Pancreas (tissue), 10 donors: ENCODE measurements around the gene ARL15. TPM values are rescaled to one million over a fixed set of nuclear protein-coding genes. Genes with fewer than 3 reads are reported as not detected.

Source experiments
- ATAC-seq, 4 donors: fragments of 200-7000 bp; cut with Tn5 transposase; one replicate each; pipeline versions ENCODE4 v1.8.0 to v1.9.1; 2020; ENCODE audit warnings: mild to moderate bottlenecking in 4 of 4, moderate library complexity in 4 of 4
- DNase-seq, 6 donors: peaks; one replicate each; pipeline ENCODE4 v3.0.0-alpha.2; 2020
- FAIRE-seq: peaks from 2 replicates; lab custom pipeline; 2012; peaks lifted over from hg19 to GRCh38; lab: Jason Lieb, UNC
- H3K27ac ChIP-seq, 4 donors: fragments of 200-600 bp; sonication (generic); 1 replicate in 3 of 4; 2 replicates in 1 of 4; pipeline versions ENCODE4 v1.5.0 to v1.8.0; 2020
- H3K27me3 ChIP-seq, 4 donors: fragments of 200-600 bp; one replicate each; pipeline ENCODE4 v1.8.0; 2021
- H3K36me3 ChIP-seq, 3 donors: fragments of 200-600 bp; sonication (generic) in 1 of 3; one replicate each; pipeline versions ENCODE4 v1.5.0 to v1.8.0; 2020 to 2021
- H3K4me1 ChIP-seq, 3 donors: fragments of 200-600 bp; one replicate each; pipeline ENCODE4 v1.8.0; 2021
- H3K4me3 ChIP-seq, 4 donors: fragments of 200-600 bp; sonication (generic) in 2 of 4; one replicate each; pipeline versions ENCODE4 v1.5.0 to v1.8.0; 2020 to 2021
- H3K9me3 ChIP-seq, 4 donors: fragments of 200-600 bp; one replicate each; pipeline ENCODE4 v1.8.0; 2021
- WGBS, 2 donors: extraction: QIAGEN DNeasy Blood & Tissue Kit; methylation state at CpG; one replicate each; pipeline ENCODE4 v1.1.7; 2013; 5-methylcytosine and 5-hydroxymethylcytosine counted together
- intact Hi-C, 3 donors: fragments of 100-400 bp; cut with DNase I; formaldehyde crosslinking; loops; one replicate each; pipeline versions ENCODE4 v1.11.1 to v1.14.2; 2022
- polyA plus RNA-seq, 2 donors: library from polyadenylated mRNA; stranded (reverse); fragments of 200-250 nt; gene quantifications; one replicate each; pipeline ENCODE4 v1.2.3, GENCODE V29; 2013
- total RNA-seq, 6 donors: library from RNA; stranded (reverse); fragmentation: NEBNext Ultra II Directional in 4 of 6; extraction: Animal tissue kit (Norgen Biotek cat#: 25700) in 4 of 6; gene quantifications; one replicate each; pipeline versions ENCODE4 v1.2.1 to v1.2.4, GENCODE V29; 2021 to 2023
- TF ChIP-seq, protein P1 (sequence below), 4 donors: fragments of 200-600 bp; sonication (generic) in 3 of 4; IDR thresholded peaks; one replicate each; pipeline versions ENCODE4 v1.5.0 to v1.8.0; 2021; ENCODE audit warnings: antibody characterized with exemption in 4 of 4
- donor health status: healthy with polysubstance abuse.
- donor health status: DM: no; HTN: no; CAD: no; lungs with moderate emphysema.
- donor health status: DM: no; HTN: no; CAD: no.
- donor health status: control.
- donor health status: control.
- donor health status: Bipolar disorder and iron deficiency.
- donor health status: DM: yes; HTN: yes; CAD: no.
- donor health status: DM: no; HTN: no; CAD: no.
- donor health status: DM: no; HTN: no; CAD: no.
- donor health status: DM: yes; HTN: yes; CAD: no.

ARL15 gene
- total and polyA plus RNA-seq, 8 donors = 3.9 to 14.0 (median 6.7) TPM

DNA sequence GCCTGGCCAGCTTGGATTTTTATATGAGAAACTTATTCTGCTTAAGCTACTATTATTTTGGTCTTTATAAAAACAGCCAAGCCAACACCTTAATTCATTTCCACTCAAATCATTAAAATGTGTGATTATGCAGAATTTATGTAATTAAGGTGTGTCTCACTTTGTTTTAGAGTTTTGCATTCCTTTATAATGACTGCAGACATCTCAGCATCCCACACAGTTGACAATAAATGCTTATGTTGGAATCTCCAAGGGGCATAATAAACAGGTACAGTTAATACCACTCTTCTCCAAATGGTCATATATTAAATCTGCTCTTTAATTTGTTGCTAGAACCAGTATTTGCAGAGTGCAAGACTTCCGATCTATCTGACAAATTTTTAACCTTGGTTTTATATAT, 34.3 kb downstream of the ARL15 start:
- intact Hi-C loops = no loop called here

DNA sequence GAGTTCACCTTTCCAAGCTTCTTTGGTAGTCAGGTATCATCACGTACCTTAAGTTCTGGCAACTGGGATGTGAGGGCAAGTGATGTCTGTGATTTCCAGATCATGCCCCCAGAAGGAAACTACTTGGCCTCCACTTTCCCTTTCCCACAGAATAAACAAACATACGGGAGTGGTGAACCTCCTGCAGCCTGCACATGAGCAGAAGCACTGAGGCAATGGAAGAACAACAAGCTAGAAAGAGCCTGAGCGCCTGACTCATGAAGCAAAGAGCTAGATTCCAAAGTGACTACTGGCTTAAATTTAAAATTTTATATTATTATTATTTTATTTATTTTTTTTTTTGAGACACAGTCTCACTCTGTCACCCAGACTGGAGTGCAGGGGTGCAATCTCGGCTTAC, 35.0 kb downstream of the ARL15 start:
- intact Hi-C loops = no loop called here
- H3K36me3 ChIP-seq = no peaks in the 10 kb centered on the region
- H3K9me3 ChIP-seq = no peaks in the 10 kb centered on the region
- DNase-seq (no peak), FAIRE-seq (no peak), ATAC-seq (no peak)
- WGBS, 2 donors = 91 to 99% methylated on average over 4 of the region's 4 CpGs
- TF ChIP-seq, protein P1, sequence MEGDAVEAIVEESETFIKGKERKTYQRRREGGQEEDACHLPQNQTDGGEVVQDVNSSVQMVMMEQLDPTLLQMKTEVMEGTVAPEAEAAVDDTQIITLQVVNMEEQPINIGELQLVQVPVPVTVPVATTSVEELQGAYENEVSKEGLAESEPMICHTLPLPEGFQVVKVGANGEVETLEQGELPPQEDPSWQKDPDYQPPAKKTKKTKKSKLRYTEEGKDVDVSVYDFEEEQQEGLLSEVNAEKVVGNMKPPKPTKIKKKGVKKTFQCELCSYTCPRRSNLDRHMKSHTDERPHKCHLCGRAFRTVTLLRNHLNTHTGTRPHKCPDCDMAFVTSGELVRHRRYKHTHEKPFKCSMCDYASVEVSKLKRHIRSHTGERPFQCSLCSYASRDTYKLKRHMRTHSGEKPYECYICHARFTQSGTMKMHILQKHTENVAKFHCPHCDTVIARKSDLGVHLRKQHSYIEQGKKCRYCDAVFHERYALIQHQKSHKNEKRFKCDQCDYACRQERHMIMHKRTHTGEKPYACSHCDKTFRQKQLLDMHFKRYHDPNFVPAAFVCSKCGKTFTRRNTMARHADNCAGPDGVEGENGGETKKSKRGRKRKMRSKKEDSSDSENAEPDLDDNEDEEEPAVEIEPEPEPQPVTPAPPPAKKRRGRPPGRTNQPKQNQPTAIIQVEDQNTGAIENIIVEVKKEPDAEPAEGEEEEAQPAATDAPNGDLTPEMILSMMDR (IDR thresholded peaks at IDR 0.05) = no peak
- H3K4me1 ChIP-seq = peaks cover 0 to 5% (median 0%) of the 10 kb centered on the region in 3 donors
- H3K27ac ChIP-seq = no peak overlapping the region
- H3K4me3 ChIP-seq = no peak overlapping the region
- no peaks in the 10 kb centered on the region for H3K27me3 ChIP-seq

More for the DNA sequence above, 34.3 kb downstream of the ARL15 start:
- H3K4me3 ChIP-seq = no peak overlapping the region
- TF ChIP-seq, protein P1 (IDR thresholded peaks at IDR 0.05) = no peak
- WGBS, 2 donors = 87 to 97% methylated on average over 1 of the region's 1 CpG
- ATAC-seq = no peak
- no peak for FAIRE-seq
- no peaks in the 10 kb centered on the region for H3K36me3 ChIP-seq
- no peak for DNase-seq
- no peaks in the 10 kb centered on the region for H3K9me3 ChIP-seq
- no peaks in the 10 kb centered on the region for H3K27me3 ChIP-seq
- peaks cover 0 to 5% (median 0%) of the 10 kb centered on the region in 3 donors for H3K4me1 ChIP-seq
- H3K27ac ChIP-seq = no peak overlapping the region

DNA sequence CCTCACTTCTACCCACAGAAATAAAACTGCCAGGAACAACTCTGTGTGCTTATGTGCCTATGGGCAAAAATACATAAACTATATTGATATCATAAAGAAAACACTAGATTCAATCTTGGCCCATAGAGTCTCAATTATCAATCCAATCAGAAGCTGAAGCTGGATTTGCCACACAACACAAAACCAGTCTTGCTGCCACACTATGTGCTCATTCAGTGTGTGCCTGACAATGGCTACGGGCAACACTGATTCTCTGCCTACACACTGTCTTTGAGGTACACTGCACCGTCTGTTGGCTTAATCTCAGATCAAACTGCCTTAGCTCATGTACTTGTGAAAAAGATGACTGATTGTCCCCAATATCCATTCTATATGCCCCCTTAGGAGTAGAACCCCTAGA, 35.4 kb downstream of the ARL15 start:
- H3K4me1 ChIP-seq = peaks cover 0 to 5% (median 0%) of the 10 kb centered on the region in 3 donors
- no peak overlapping the region for H3K27ac ChIP-seq
- ATAC-seq (no peak), FAIRE-seq (no peak), DNase-seq (no peak)
- H3K9me3 ChIP-seq = no peaks in the 10 kb centered on the region
- H3K4me3 ChIP-seq = no peak overlapping the region
- 96 to 97% methylated on average over 2 of the region's 2 CpGs for WGBS, 2 donors
- H3K27me3 ChIP-seq = no peaks in the 10 kb centered on the region
- TF ChIP-seq, protein P1 (IDR thresholded peaks at IDR 0.05) = no peak
- H3K36me3 ChIP-seq = no peaks in the 10 kb centered on the region
- intact Hi-C loops = no loop called here

DNA sequence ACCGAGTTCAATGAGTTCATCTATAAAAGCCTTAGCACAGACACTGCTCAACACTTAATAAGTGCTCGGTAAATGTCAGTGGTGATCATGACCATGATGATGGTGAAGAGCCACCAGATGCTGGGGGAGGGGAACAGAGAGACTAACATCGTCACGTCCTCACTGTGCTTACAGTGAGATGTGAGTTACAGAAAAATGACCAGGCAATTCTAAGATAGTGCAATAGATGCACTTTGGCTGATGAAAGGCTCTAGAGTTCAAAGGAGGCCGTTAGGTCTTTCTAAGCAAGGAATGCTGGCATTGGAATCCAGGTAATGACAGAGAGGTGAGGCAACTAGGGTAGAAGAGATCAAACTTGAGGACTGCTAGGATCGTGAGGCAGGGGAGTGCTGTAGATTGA, 36.7 kb downstream of the ARL15 start:
- FAIRE-seq (no peak), ATAC-seq (no peak), DNase-seq (no peak)
- no peaks in the 10 kb centered on the region for H3K27me3 ChIP-seq
- H3K4me1 ChIP-seq = peaks cover 0 to 5% (median 0%) of the 10 kb centered on the region in 3 donors
- H3K36me3 ChIP-seq = no peaks in the 10 kb centered on the region
- no peaks in the 10 kb centered on the region for H3K9me3 ChIP-seq
- TF ChIP-seq, protein P1 (IDR thresholded peaks at IDR 0.05) = no peak
- no peak overlapping the region for H3K4me3 ChIP-seq
- WGBS, 2 donors = 84 to 89% methylated on average over 6 of the region's 6 CpGs
- H3K27ac ChIP-seq = no peak overlapping the region
- intact Hi-C loops = no loop called here

DNA sequence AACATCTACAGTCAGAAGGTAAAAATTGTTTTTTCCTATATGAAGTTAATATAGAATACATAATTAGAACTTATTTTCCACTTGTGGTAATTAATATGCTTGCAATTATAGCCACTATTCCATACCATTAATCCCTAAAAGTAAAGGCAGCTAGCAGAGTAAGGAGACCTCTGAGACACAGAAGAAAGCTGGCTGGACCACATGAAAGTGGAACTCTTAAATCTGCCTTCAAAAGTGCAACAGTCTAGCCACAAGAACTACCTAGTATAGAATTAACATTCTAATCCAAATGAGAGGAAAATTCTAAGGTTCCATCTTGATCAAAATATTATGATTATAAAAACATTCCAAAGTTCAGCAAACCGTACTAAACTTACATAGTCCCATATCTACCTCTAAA, 37.6 kb downstream of the ARL15 start:
- WGBS, 2 donors = 83 to 88% methylated on average over 1 of the region's 1 CpG
- no peaks in the 10 kb centered on the region for H3K36me3 ChIP-seq
- DNase-seq = no peak
- H3K4me1 ChIP-seq = peaks cover 0 to 5% (median 0%) of the 10 kb centered on the region in 3 donors
- TF ChIP-seq, protein P1 (IDR thresholded peaks at IDR 0.05) = no peak
- no peaks in the 10 kb centered on the region for H3K27me3 ChIP-seq
- H3K27ac ChIP-seq = no peak overlapping the region
- no peak for ATAC-seq
- H3K9me3 ChIP-seq = no peaks in the 10 kb centered on the region
- no peak overlapping the region for H3K4me3 ChIP-seq
- intact Hi-C loops = no loop called here
- FAIRE-seq = no peak
